ENCODE measurements around the gene IKZF1. TPM values are rescaled to one million over a fixed set of nuclear protein-coding genes. Genes with fewer than 3 reads are reported as not detected.

IKZF1 gene
- total RNA-seq, 1 donor, result under 0.01 TPM

DNA sequence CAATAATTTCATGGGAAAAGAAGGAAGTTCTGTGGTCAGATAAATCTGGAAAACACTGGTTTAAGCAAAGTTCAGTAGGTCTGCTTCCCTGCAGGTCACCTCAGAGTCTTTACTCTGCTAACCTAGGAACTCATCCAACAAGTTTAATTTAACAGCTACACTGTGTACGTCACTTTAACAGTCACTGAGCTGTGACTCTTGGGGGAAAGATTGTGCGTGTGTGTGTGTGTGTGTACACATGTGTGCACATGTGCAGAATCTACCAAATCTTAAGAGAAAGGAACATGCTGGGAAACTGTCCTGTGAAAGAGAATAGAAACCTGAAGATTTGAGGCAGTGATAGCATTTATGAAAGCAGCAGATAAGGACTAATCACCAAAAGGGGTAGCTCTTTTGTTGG lies 62.6 kb downstream of the IKZF1 start:
- no peaks in the 10 kb centered on the region for H4K20me1 ChIP-seq (ENCODE audit: insufficient read depth, low read length)
- no peak for DNase-seq (ENCODE audit: insufficient read length, low spot score, missing footprints)
- H3K9me3 ChIP-seq (ENCODE audit: low read depth, low read length), result no peaks in the 10 kb centered on the region
- H3K4me2 ChIP-seq (ENCODE audit: insufficient read depth, low read length), result no peak overlapping the region
- no peak overlapping the region for H2AFZ ChIP-seq (ENCODE audit: low read length)
- H3K27ac ChIP-seq (ENCODE audit: low read depth, low read length), result no peak overlapping the region
- H3K36me3 ChIP-seq (ENCODE audit: insufficient read depth, low read length), result no peaks in the 10 kb centered on the region
- H3K4me1 ChIP-seq (ENCODE audit: insufficient read depth, low read length), result no peaks in the 10 kb centered on the region
- H3K79me2 ChIP-seq (ENCODE audit: insufficient read depth, low read length), result no peaks in the 10 kb centered on the region
- no peak overlapping the region for H3K4me3 ChIP-seq (ENCODE audit: insufficient read depth, low read length)
- TF ChIP-seq, protein P1, sequence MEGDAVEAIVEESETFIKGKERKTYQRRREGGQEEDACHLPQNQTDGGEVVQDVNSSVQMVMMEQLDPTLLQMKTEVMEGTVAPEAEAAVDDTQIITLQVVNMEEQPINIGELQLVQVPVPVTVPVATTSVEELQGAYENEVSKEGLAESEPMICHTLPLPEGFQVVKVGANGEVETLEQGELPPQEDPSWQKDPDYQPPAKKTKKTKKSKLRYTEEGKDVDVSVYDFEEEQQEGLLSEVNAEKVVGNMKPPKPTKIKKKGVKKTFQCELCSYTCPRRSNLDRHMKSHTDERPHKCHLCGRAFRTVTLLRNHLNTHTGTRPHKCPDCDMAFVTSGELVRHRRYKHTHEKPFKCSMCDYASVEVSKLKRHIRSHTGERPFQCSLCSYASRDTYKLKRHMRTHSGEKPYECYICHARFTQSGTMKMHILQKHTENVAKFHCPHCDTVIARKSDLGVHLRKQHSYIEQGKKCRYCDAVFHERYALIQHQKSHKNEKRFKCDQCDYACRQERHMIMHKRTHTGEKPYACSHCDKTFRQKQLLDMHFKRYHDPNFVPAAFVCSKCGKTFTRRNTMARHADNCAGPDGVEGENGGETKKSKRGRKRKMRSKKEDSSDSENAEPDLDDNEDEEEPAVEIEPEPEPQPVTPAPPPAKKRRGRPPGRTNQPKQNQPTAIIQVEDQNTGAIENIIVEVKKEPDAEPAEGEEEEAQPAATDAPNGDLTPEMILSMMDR (IDR thresholded peaks at IDR 0.05; ENCODE audit: extremely low read depth, low read depth, low read length), result no peak
- H3K27me3 ChIP-seq (ENCODE audit: insufficient read depth, low read length), result no peaks in the 10 kb centered on the region

DNA sequence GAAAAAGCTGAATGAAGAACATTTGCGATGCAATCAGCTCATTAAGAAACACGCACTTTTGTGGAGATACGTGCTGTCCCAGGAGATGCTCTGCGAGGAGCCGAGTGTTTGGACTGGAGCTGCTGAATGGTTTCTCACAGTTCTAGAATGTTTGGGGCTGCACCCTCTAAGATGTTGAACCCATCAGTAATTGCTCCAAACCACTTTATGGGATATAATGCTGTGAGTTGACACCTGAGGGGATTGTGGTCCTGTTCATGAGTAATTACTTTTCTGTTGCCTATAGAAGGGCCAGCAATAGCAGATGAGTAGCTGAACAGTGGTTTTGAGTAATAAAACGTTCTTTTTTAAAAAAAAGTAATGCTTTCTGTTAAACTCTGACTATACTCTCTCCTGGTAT lies 63.1 kb downstream of the IKZF1 start:
- Histone ChIP-seq H3K9me3 (ENCODE audit: low read depth, low read length) (no peaks in the 10 kb centered on the region), H3K36me3 (ENCODE audit: insufficient read depth, low read length) (no peaks in the 10 kb centered on the region), H3K79me2 (ENCODE audit: insufficient read depth, low read length) (no peaks in the 10 kb centered on the region), H3K4me3 (ENCODE audit: insufficient read depth, low read length) (no peak overlapping the region), H3K27me3 (ENCODE audit: insufficient read depth, low read length) (no peaks in the 10 kb centered on the region), H2AFZ (ENCODE audit: low read length) (no peak overlapping the region), H3K4me1 (ENCODE audit: insufficient read depth, low read length) (no peaks in the 10 kb centered on the region), H3K27ac (ENCODE audit: low read depth, low read length) (no peak overlapping the region), H4K20me1 (ENCODE audit: insufficient read depth, low read length) (no peaks in the 10 kb centered on the region), H3K4me2 (ENCODE audit: insufficient read depth, low read length) (no peak overlapping the region)
- DNase-seq (ENCODE audit: insufficient read length, low spot score, missing footprints), result no peak
- TF ChIP-seq, protein P1 (IDR thresholded peaks at IDR 0.05; ENCODE audit: extremely low read depth, low read depth, low read length), result no peak

DNA sequence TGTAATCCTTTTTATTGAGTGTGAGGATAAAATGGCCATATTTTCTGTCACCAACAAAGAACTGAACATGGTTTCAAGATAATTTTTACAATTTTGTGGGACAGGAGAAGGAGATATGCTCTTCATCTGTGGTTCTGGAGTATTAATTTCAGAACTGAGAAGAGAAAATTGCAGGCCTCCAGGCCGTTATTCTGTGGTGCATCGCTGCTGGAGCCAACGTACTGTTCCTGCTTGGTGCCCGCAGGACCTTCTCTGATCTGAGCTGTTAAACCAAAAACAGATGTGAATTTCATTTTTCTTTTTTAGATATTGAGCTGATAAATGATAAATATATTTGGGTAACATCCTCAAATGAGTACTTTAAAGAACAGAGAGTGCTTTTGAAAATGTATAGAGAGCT lies 63.9 kb downstream of the IKZF1 start:
- no peaks in the 10 kb centered on the region for H4K20me1 ChIP-seq (ENCODE audit: insufficient read depth, low read length)
- no peak for DNase-seq (ENCODE audit: insufficient read length, low spot score, missing footprints)
- H3K27me3 ChIP-seq (ENCODE audit: insufficient read depth, low read length), result no peaks in the 10 kb centered on the region
- no peak overlapping the region for H3K4me2 ChIP-seq (ENCODE audit: insufficient read depth, low read length)
- no peak overlapping the region for H3K27ac ChIP-seq (ENCODE audit: low read depth, low read length)
- no peaks in the 10 kb centered on the region for H3K79me2 ChIP-seq (ENCODE audit: insufficient read depth, low read length)
- H3K36me3 ChIP-seq (ENCODE audit: insufficient read depth, low read length), result no peaks in the 10 kb centered on the region
- H3K9me3 ChIP-seq (ENCODE audit: low read depth, low read length), result no peaks in the 10 kb centered on the region
- no peaks in the 10 kb centered on the region for H3K4me1 ChIP-seq (ENCODE audit: insufficient read depth, low read length)
- TF ChIP-seq, protein P1 (IDR thresholded peaks at IDR 0.05; ENCODE audit: extremely low read depth, low read depth, low read length), result no peak
- no peak overlapping the region for H2AFZ ChIP-seq (ENCODE audit: low read length)
- H3K4me3 ChIP-seq (ENCODE audit: insufficient read depth, low read length), result no peak overlapping the region

DNA sequence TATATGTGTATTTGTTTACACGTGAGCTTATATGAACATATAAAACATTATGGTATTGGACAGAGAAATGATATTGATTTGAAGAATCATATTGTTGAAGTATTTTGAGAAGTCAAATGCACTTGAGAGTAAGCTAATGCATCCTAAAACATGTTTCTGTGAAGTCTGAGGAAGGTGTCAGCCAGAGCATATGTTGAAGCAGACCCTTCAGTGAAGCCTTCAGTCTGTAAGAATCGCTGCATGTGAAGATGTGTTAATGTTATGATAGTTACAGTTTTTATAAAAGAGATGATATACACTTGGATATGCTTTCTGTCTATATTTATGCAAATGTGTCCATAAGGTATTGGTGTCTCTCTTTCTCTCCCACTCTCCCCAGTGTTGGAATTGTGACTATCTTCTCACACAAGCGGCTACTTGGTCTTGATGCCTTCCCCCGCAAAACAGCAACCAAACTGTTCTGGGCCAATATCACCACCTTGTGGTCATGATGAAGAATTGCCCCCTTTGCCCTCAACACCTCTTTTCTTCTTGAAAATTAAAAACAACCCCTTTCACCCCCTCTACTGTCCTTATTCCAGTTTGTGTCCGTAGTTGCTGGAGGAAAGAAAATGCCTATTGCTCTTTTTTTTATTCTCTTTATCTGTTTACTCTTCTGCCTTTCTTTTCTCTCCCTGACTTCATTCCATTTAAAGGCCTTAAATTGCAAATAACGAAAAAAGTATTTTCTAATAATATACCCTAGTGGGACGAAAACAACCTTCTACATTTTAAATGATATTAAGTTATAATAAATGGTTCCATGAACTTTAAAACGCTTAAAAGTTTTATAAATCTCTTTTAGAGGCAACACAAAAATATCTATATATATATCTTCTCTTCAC lies 64.9 kb downstream of the IKZF1 start:
- Histone ChIP-seq H3K27ac (ENCODE audit: low read depth, low read length) (no peak overlapping the region), H4K20me1 (ENCODE audit: insufficient read depth, low read length) (no peaks in the 10 kb centered on the region), H3K27me3 (ENCODE audit: insufficient read depth, low read length) (no peaks in the 10 kb centered on the region), H3K36me3 (ENCODE audit: insufficient read depth, low read length) (no peaks in the 10 kb centered on the region), H3K79me2 (ENCODE audit: insufficient read depth, low read length) (no peaks in the 10 kb centered on the region), H2AFZ (ENCODE audit: low read length) (no peak overlapping the region), H3K9me3 (ENCODE audit: low read depth, low read length) (no peaks in the 10 kb centered on the region), H3K4me1 (ENCODE audit: insufficient read depth, low read length) (no peaks in the 10 kb centered on the region), H3K4me2 (ENCODE audit: insufficient read depth, low read length) (no peak overlapping the region), H3K4me3 (ENCODE audit: insufficient read depth, low read length) (no peak overlapping the region)
- TF ChIP-seq, protein P1 (IDR thresholded peaks at IDR 0.05; ENCODE audit: extremely low read depth, low read depth, low read length), result peak; percentile 31
- no peak for DNase-seq (ENCODE audit: insufficient read length, low spot score, missing footprints)

Measured in osteoblast (primary cell).